ENCODE results near the gene MAPK1. TPM values are rescaled to one million over a fixed set of nuclear protein-coding genes. Genes with fewer than 3 reads are reported as not detected.
"Not testable (repeated sequence)": the region's sequence is repeated elsewhere in the genome, so short reads cannot be mapped to it uniquely, and the experiment has no call there.

MAPK1 gene
- total RNA-seq, 1 experiment from 2014 or later, result 24.6 TPM

GRCh38 chr22:21882754-21883333 lies 15.4 kb upstream of the MAPK1 start:
- DNase-seq (ENCODE audit: low spot score), result not testable (repeated sequence)

- no peak for DNase-seq (ENCODE audit: low spot score)
These were observed 14.7 kb upstream of the MAPK1 start for GRCh38 chr22:21881841-21882753.

- no peak for DNase-seq (ENCODE audit: low spot score)
These were observed 9.2 kb upstream of the MAPK1 start for GRCh38 chr22:21876486-21877176.

- not testable (repeated sequence) for DNase-seq (ENCODE audit: low spot score)
These were observed 7.5 kb upstream of the MAPK1 start for GRCh38 chr22:21874953-21875352.

- DNase-seq (ENCODE audit: low spot score), result no peak
These were observed 6.2 kb upstream of the MAPK1 start for GRCh38 chr22:21873619-21874018.

- DNase-seq (ENCODE audit: low spot score), result not testable (repeated sequence)
These were observed 5.3 kb upstream of the MAPK1 start for GRCh38 chr22:21872741-21873140.

- DNase-seq (ENCODE audit: low spot score), result no peak
These were observed 1.2 kb upstream of the MAPK1 start for GRCh38 chr22:21868651-21869050.

- DNase-seq (ENCODE audit: low spot score), result no peak
These were observed 465 bp downstream of the MAPK1 start for GRCh38 chr22:21866833-21867527.

GRCh38 chr22:21865041-21865440 lies 2.4 kb downstream of the MAPK1 start:
- DNase-seq (ENCODE audit: low spot score), result no peak

GRCh38 chr22:21862386-21863245 lies 4.8 kb downstream of the MAPK1 start:
- DNase-seq (ENCODE audit: low spot score), result no peak

- no peak for DNase-seq (ENCODE audit: low spot score)
These were observed 5.6 kb downstream of the MAPK1 start for GRCh38 chr22:21861851-21862250.

- no peak for DNase-seq (ENCODE audit: low spot score)
These were observed 6.1 kb downstream of the MAPK1 start for GRCh38 chr22:21861264-21861848.

- no peak for DNase-seq (ENCODE audit: low spot score)
These were observed 6.9 kb downstream of the MAPK1 start for GRCh38 chr22:21860491-21861039.

- no peak for DNase-seq (ENCODE audit: low spot score)
These were observed 9.2 kb downstream of the MAPK1 start for GRCh38 chr22:21858025-21858764.

- no peak for DNase-seq (ENCODE audit: low spot score)
These were observed 9.9 kb downstream of the MAPK1 start for GRCh38 chr22:21857481-21857914.

GRCh38 chr22:21856868-21857267 lies 10.6 kb downstream of the MAPK1 start:
- DNase-seq (ENCODE audit: low spot score), result no peak

- no peak for DNase-seq (ENCODE audit: low spot score)
These were observed 11.2 kb downstream of the MAPK1 start for GRCh38 chr22:21856197-21856596.

GRCh38 chr22:21855676-21856075 lies 11.8 kb downstream of the MAPK1 start:
- DNase-seq (ENCODE audit: low spot score), result no peak

GRCh38 chr22:21850660-21851059 lies 16.8 kb downstream of the MAPK1 start:
- no peak for DNase-seq (ENCODE audit: low spot score)

Data from HT-29 (cell line).